Neural cell (in vitro differentiated cells): ENCODE results near the gene LRSAM1.

ENCODE experiments used
- CTCF ChIP-seq: fragments of 450-650 bp; IDR thresholded peaks from 2 replicates; pipeline ENCODE4 v1.5.1; 2014; ENCODE audit warnings: antibody characterized with exemption, mild to moderate bottlenecking, moderate library complexity; ENCODE audit not compliant: poor library complexity, severe bottlenecking
- EP300 ChIP-seq: fragments of 450-650 bp; conservative IDR thresholded peaks from 2 replicates; pipeline ENCODE4 v1.6.1; 2014; ENCODE audit warnings: antibody characterized with exemption, mild to moderate bottlenecking, moderate library complexity; ENCODE audit not compliant: poor library complexity, severe bottlenecking
- EZH2 ChIP-seq: fragments of 200-600, 300-800 bp; shearing (Covaris generic), sonication (generic); IDR thresholded peaks from 2 replicates; pipeline ENCODE4 v1.6.1; 2014; ENCODE audit warnings: antibody characterized with exemption, low read length, borderline replicate concordance, mild to moderate bottlenecking; ENCODE audit not compliant: insufficient read depth, poor library complexity, severe bottlenecking
- MXI1 ChIP-seq: fragments of 450-650 bp; conservative IDR thresholded peaks from 2 replicates; pipeline ENCODE4 v1.6.1; 2014; ENCODE audit warnings: antibody characterized with exemption, mild to moderate bottlenecking; ENCODE audit not compliant: poor library complexity, severe bottlenecking
- POLR2AphosphoS5 ChIP-seq: IDR thresholded peaks from 2 replicates; pipeline ENCODE4 v1.6.1; 2012
- REST ChIP-seq: IDR thresholded peaks from 2 replicates; pipeline ENCODE4 v1.6.1; 2012; ENCODE audit warnings: borderline replicate concordance
- SMC3 ChIP-seq: fragments of 450-650 bp; conservative IDR thresholded peaks from 2 replicates; pipeline ENCODE4 v1.6.1; 2014; ENCODE audit warnings: antibody characterized with exemption, mild to moderate bottlenecking, moderate library complexity; ENCODE audit not compliant: poor library complexity
- TAF1 ChIP-seq: IDR thresholded peaks from 2 replicates; pipeline ENCODE4 v1.6.1; 2012; ENCODE audit warnings: low read depth

- no peak for TF ChIP-seq CTCF
- no peak for TF ChIP-seq MXI1
- no peak for TF ChIP-seq EZH2
- TF ChIP-seq POLR2AphosphoS5 = no peak
- no peak for TF ChIP-seq REST
- no peak for TF ChIP-seq EP300
- TF ChIP-seq SMC3 = no peak
- no peak for TF ChIP-seq TAF1
These were observed 97.9 kb downstream of the LRSAM1 start for GRCh38 chr9:127549218-127549617.
